Fibroblast of peridontal ligament (primary cell): ENCODE results near the gene RIPK1.
"Not testable (repeated sequence)": the region's sequence is repeated elsewhere in the genome, so short reads cannot be mapped to it uniquely, and the experiment has no call there.

Source experiments
- DNase-seq: peaks from one replicate; pipeline ENCODE4 v3.0.0-alpha.2; 2010; ENCODE audit errors: extremely low read depth

RIPK1 gene

GRCh38 chr6:3045777-3046176, 22.5 kb upstream of the RIPK1 start:
- no peak for DNase-seq

- no peak for DNase-seq
Measured at GRCh38 chr6:3046295-3046694, 22.0 kb upstream of the RIPK1 start.

- DNase-seq, result not testable (repeated sequence)
Measured at GRCh38 chr6:3048009-3048408, 20.3 kb upstream of the RIPK1 start.

- no peak for DNase-seq
Measured at GRCh38 chr6:3052481-3053230, 15.6 kb upstream of the RIPK1 start.

GRCh38 chr6:3053231-3053508, 15.1 kb upstream of the RIPK1 start:
- DNase-seq, result no peak

GRCh38 chr6:3054229-3055157, 13.8 kb upstream of the RIPK1 start:
- DNase-seq, result peak; percentile 43

- DNase-seq, result not testable (repeated sequence)
Measured at GRCh38 chr6:3055158-3055499, 13.2 kb upstream of the RIPK1 start.

GRCh38 chr6:3057063-3057770, 11.1 kb upstream of the RIPK1 start:
- no peak for DNase-seq

GRCh38 chr6:3058957-3059356, 9.3 kb upstream of the RIPK1 start:
- DNase-seq, result no peak

- not testable (repeated sequence) for DNase-seq
Measured at GRCh38 chr6:3060092-3060491, 8.2 kb upstream of the RIPK1 start.

- peak; percentile 36 for DNase-seq
Measured at GRCh38 chr6:3061501-3061941, 6.8 kb upstream of the RIPK1 start.

- not testable (repeated sequence) for DNase-seq
Measured at GRCh38 chr6:3063340-3063732, 5.0 kb upstream of the RIPK1 start.

GRCh38 chr6:3063733-3064700, 4.3 kb upstream of the RIPK1 start:
- peak; percentile 92 for DNase-seq

- DNase-seq, result no peak
Measured at GRCh38 chr6:3071568-3071967, 3.3 kb downstream of the RIPK1 start.

- no peak for DNase-seq
Measured at GRCh38 chr6:3072798-3073197, 4.5 kb downstream of the RIPK1 start.

GRCh38 chr6:3073382-3073781, 5.1 kb downstream of the RIPK1 start:
- no peak for DNase-seq

GRCh38 chr6:3075772-3076113, 7.4 kb downstream of the RIPK1 start:
- no peak for DNase-seq

GRCh38 chr6:3076320-3076719, 8.0 kb downstream of the RIPK1 start:
- no peak for DNase-seq

GRCh38 chr6:3077430-3077829, 9.1 kb downstream of the RIPK1 start:
- no peak for DNase-seq

- DNase-seq, result not testable (repeated sequence)
Measured at GRCh38 chr6:3078952-3079351, 10.7 kb downstream of the RIPK1 start.

- DNase-seq, result no peak
Measured at GRCh38 chr6:3079682-3080081, 11.4 kb downstream of the RIPK1 start.
